GM12872 (cell line): ENCODE measurements around the gene ABLIM3.

Experiments
- TF ChIP-seq, protein P1 (sequence below): IDR thresholded peaks from 3 replicates; pipeline ENCODE4 v1.5.1; 2011; ENCODE audit warnings: low read depth, mild to moderate bottlenecking, low read length, moderate library complexity; ENCODE audit not compliant: insufficient read depth

Gene ABLIM3

GRCh38 chr5:149257131-149257530 lies 115.8 kb downstream of the ABLIM3 start:
- TF ChIP-seq, protein P1, sequence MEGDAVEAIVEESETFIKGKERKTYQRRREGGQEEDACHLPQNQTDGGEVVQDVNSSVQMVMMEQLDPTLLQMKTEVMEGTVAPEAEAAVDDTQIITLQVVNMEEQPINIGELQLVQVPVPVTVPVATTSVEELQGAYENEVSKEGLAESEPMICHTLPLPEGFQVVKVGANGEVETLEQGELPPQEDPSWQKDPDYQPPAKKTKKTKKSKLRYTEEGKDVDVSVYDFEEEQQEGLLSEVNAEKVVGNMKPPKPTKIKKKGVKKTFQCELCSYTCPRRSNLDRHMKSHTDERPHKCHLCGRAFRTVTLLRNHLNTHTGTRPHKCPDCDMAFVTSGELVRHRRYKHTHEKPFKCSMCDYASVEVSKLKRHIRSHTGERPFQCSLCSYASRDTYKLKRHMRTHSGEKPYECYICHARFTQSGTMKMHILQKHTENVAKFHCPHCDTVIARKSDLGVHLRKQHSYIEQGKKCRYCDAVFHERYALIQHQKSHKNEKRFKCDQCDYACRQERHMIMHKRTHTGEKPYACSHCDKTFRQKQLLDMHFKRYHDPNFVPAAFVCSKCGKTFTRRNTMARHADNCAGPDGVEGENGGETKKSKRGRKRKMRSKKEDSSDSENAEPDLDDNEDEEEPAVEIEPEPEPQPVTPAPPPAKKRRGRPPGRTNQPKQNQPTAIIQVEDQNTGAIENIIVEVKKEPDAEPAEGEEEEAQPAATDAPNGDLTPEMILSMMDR: no peak

- TF ChIP-seq, protein P1: no peak
Observed at GRCh38 chr5:149257889-149258705, 116.8 kb downstream of the ABLIM3 start.

- TF ChIP-seq, protein P1: no peak
Observed at GRCh38 chr5:149260761-149261160, 119.5 kb downstream of the ABLIM3 start.

- TF ChIP-seq, protein P1: no peak
Observed at GRCh38 chr5:149261246-149261645, 120.0 kb downstream of the ABLIM3 start.

GRCh38 chr5:149262315-149262714 lies 121.0 kb downstream of the ABLIM3 start:
- TF ChIP-seq, protein P1: no peak

DNA sequence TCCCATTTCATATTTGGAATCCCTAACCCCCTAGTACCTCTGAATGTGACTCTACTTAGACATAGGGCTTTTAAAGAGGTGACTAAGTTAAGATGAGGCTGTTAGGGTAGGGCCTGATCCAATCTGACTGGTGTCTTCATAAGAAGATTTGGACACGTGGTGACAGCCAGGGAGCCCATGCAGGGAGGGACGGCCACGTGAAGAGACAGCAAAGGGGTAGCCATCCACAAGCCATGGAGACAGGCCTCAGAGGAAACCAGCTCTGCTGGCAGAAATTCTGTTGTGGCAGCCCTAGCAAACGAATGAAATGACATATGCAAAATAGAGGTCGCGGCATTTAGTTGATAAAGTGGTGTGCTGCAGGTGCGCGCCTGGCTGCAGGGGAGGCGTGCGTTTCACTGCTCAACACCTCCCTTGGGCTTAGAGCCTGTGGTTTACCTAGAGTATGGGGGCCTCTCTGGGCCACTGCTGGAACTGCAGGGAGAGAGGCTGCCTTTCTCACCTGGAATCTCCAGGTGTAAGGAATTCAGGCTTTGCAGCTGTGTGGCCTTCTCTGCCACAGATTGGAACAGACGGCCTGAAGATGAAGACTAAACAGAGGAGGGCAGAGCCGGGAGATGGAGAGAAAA lies 123.3 kb downstream of the ABLIM3 start:
- TF ChIP-seq, protein P1: peak; percentile 73

DNA sequence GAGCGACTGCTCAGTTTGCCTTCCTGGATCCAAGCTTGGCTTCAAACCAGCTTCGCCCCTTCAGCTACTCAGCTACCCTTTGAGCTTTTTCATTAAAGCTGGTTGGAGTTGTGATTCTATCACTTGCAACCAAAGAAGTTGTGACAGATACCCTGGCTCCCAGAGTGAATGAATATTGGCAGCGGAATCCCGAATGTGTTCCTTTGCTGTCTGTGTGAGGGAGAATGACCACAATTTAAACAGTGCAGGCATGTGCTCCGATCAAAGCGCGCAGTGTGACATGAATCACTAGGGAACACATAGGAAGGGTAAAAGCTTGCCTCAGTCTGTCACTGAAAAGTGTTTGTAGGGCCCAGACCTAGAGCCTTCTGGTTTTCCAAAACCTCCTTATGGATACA lies 123.8 kb downstream of the ABLIM3 start:
- TF ChIP-seq, protein P1: no peak
